Measurements from ENCODE around the gene PALM. TPM values are rescaled to one million over a fixed set of nuclear protein-coding genes. Genes with fewer than 3 reads are reported as not detected.

Gene PALM
- total and polyA plus RNA-seq, 4 donors = 16.2 to 45.7 (median 28.1) TPM

GRCh38 chr19:756821-757688, 48.3 kb downstream of the PALM start:
- Histone ChIP-seq H3K4me3 (no peak overlapping the region), H3K9ac (ENCODE audit: insufficient read depth in 1 of 2, low read length in 2 of 2) (no peak overlapping the region), H3K27ac (ENCODE audit: low read depth in 1 of 2, low read length in 1 of 2) (no peak overlapping the region), H3K36me3 (ENCODE audit: control insufficient read depth in 4 of 4, insufficient read depth in 4 of 4, low read length in 4 of 4) (no peaks in the 10 kb centered on the region), H3K4me1 (ENCODE audit: control insufficient read depth in 5 of 5, insufficient read depth in 5 of 5, low read length in 5 of 5) (peaks cover 0 to 5% (median 0%) of the 10 kb centered on the region in 5 donors), H3K9me3 (ENCODE audit: control insufficient read depth in 4 of 4, insufficient read depth in 3 of 4, low read length in 3 of 4) (peaks cover 0 to 12% (median 0%) of the 10 kb centered on the region in 4 donors), H3K27me3 (ENCODE audit: control insufficient read depth in 3 of 3, insufficient read depth in 3 of 3, low read length in 2 of 3) (no peaks in the 10 kb centered on the region)
- WGBS, 2 donors = 89 to 94% methylated on average over 29 to 36 of the region's 36 CpGs
- ATAC-seq (ENCODE audit: insufficient read depth, low FRiP score) = no peak
- TF ChIP-seq CTCF (IDR thresholded peaks at IDR 0.05; ENCODE audit: control extremely low read depth, extremely low read depth) = no peak
- no peak for DNase-seq

GRCh38 chr19:757811-758668, 49.3 kb downstream of the PALM start:
- no peak overlapping the region for H3K4me3 ChIP-seq
- WGBS, 2 donors = 96 to 97% methylated on average over 42 to 50 of the region's 50 CpGs
- ATAC-seq (ENCODE audit: insufficient read depth, low FRiP score) (no peak), DNase-seq (no peak)
- no peaks in the 10 kb centered on the region for H3K36me3 ChIP-seq (ENCODE audit: control insufficient read depth in 4 of 4, insufficient read depth in 4 of 4, low read length in 4 of 4)
- H3K27me3 ChIP-seq (ENCODE audit: control insufficient read depth in 3 of 3, insufficient read depth in 3 of 3, low read length in 2 of 3) = no peaks in the 10 kb centered on the region
- TF ChIP-seq CTCF (IDR thresholded peaks at IDR 0.05; ENCODE audit: control extremely low read depth, extremely low read depth) = no peak
- H3K9ac ChIP-seq (ENCODE audit: insufficient read depth in 1 of 2, low read length in 2 of 2) = no peak overlapping the region
- peaks cover 0 to 12% (median 0%) of the 10 kb centered on the region in 4 donors for H3K9me3 ChIP-seq (ENCODE audit: control insufficient read depth in 4 of 4, insufficient read depth in 3 of 4, low read length in 3 of 4)
- H3K27ac ChIP-seq (ENCODE audit: low read depth in 1 of 2, low read length in 1 of 2) = no peak overlapping the region
- H3K4me1 ChIP-seq (ENCODE audit: control insufficient read depth in 5 of 5, insufficient read depth in 5 of 5, low read length in 5 of 5) = peaks cover 0 to 2% (median 0%) of the 10 kb centered on the region in 5 donors

- H3K27ac ChIP-seq (ENCODE audit: low read depth in 1 of 2, low read length in 1 of 2) = no peak overlapping the region
- H3K36me3 ChIP-seq (ENCODE audit: control insufficient read depth in 4 of 4, insufficient read depth in 4 of 4, low read length in 4 of 4) = no peaks in the 10 kb centered on the region
- no peaks in the 10 kb centered on the region for H3K4me1 ChIP-seq (ENCODE audit: control insufficient read depth in 5 of 5, insufficient read depth in 5 of 5, low read length in 5 of 5)
- no peak overlapping the region for H3K9ac ChIP-seq (ENCODE audit: insufficient read depth in 1 of 2, low read length in 2 of 2)
- no peaks in the 10 kb centered on the region for H3K27me3 ChIP-seq (ENCODE audit: control insufficient read depth in 3 of 3, insufficient read depth in 3 of 3, low read length in 2 of 3)
- H3K4me3 ChIP-seq = no peak overlapping the region
- no peak for TF ChIP-seq CTCF (IDR thresholded peaks at IDR 0.05; ENCODE audit: control extremely low read depth, extremely low read depth)
- 94 to 95% methylated on average over 10 of the region's 10 CpGs for WGBS, 2 donors
- no peak for DNase-seq
- no peak for ATAC-seq (ENCODE audit: insufficient read depth, low FRiP score)
- H3K9me3 ChIP-seq (ENCODE audit: control insufficient read depth in 4 of 4, insufficient read depth in 3 of 4, low read length in 3 of 4) = peaks cover 0 to 9% (median 0%) of the 10 kb centered on the region in 4 donors
Observed at GRCh38 chr19:763181-763580, 54.4 kb downstream of the PALM start.

All from lung (tissue), 12 donors.